MM.1S (cell line): ENCODE data around the gene ZNF462.
"Not testable (repeated sequence)": the region's sequence is repeated elsewhere in the genome, so short reads cannot be mapped to it uniquely, and the experiment has no call there.

Source experiments
- DNase-seq: peaks from one replicate; pipeline ENCODE4 v3.0.0-alpha.2; 2015
- H2AFZ ChIP-seq: fragments of 300-600 bp; sonication (generic); 2 replicates; pipeline ENCODE4 v1.6.0; 2016; ENCODE audit warnings: antibody characterized with exemption, low read length
- H3F3A ChIP-seq: fragments of 300-600 bp; sonication (generic); 2 replicates; pipeline ENCODE4 v1.6.1; 2016; ENCODE audit warnings: mild to moderate bottlenecking, antibody characterized with exemption, low read length, moderate library complexity, mixed read lengths; ENCODE audit not compliant: insufficient read depth
- H3K27ac ChIP-seq: fragments of 300-600 bp; sonication (generic); 2 replicates; pipeline ENCODE4 v1.5.1; 2016; ENCODE audit warnings: mild to moderate bottlenecking, low read length
- H3K27me3 ChIP-seq: fragments of 300-600 bp; sonication (generic); replicated peaks from 2 replicates; pipeline ENCODE4 v1.6.0; 2016; ENCODE audit warnings: low read length; ENCODE audit not compliant: insufficient read depth
- H3K36me3 ChIP-seq: fragments of 300-600 bp; sonication (generic); replicated peaks from 2 replicates; pipeline ENCODE4 v1.6.1; 2016; ENCODE audit warnings: mild to moderate bottlenecking, low read length, mixed read lengths; ENCODE audit not compliant: insufficient read depth
- H3K4me1 ChIP-seq: fragments of 300-600 bp; sonication (generic); 2 replicates; pipeline ENCODE4 v1.6.1; 2016; ENCODE audit warnings: low read length, mixed read lengths
- H3K4me2 ChIP-seq: fragments of 300-600 bp; sonication (generic); 2 replicates; pipeline ENCODE4 v1.6.0; 2016; ENCODE audit warnings: low read depth, low read length
- H3K4me3 ChIP-seq: fragments of 300-600 bp; sonication (generic); 2 replicates; pipeline ENCODE4 v1.5.1; 2016; ENCODE audit warnings: low read length, mixed read lengths
- H3K79me2 ChIP-seq: fragments of 300-600 bp; sonication (generic); 2 replicates; pipeline ENCODE4 v1.6.1; 2016; ENCODE audit warnings: mixed run types, low read length, mixed read lengths
- H3K9ac ChIP-seq: fragments of 300-600 bp; sonication (generic); 2 replicates; pipeline ENCODE4 v1.6.1; 2016; ENCODE audit warnings: low read length, mixed read lengths
- H3K9me2 ChIP-seq: fragments of 300-600 bp; sonication (generic); replicated peaks from 2 replicates; pipeline ENCODE4 v1.6.1; 2016; ENCODE audit warnings: mild to moderate bottlenecking, low read length, mixed read lengths; ENCODE audit not compliant: insufficient read depth
- H3K9me3 ChIP-seq: fragments of 300-600 bp; sonication (generic); replicated peaks from 2 replicates; pipeline ENCODE4 v1.6.1; 2016; ENCODE audit warnings: mild to moderate bottlenecking, low read length, mixed read lengths; ENCODE audit not compliant: insufficient read depth
- H4K20me1 ChIP-seq: fragments of 300-600 bp; sonication (generic); 2 replicates; pipeline ENCODE4 v1.6.1; 2016; ENCODE audit warnings: mild to moderate bottlenecking, low read length, moderate library complexity, mixed read lengths; ENCODE audit not compliant: insufficient read depth
- CTCF ChIP-seq: fragments of 300-600 bp; sonication (generic); IDR thresholded peaks from 2 replicates; pipeline ENCODE4 v1.5.1; 2016; ENCODE audit warnings: antibody characterized with exemption, low read length, mixed read lengths
- EZH2 ChIP-seq: fragments of 300-600 bp; sonication (generic); optimal IDR thresholded peaks from 2 replicates; pipeline ENCODE3; 2017; ENCODE audit warnings: low read depth, mild to moderate bottlenecking, antibody characterized with exemption, low read length, mixed read lengths
- EZH2phosphoT487 ChIP-seq: fragments of 300-600 bp; sonication (generic); IDR thresholded peaks from 2 replicates; pipeline ENCODE4 v1.6.1; 2018; ENCODE audit warnings: antibody characterized with exemption, low read length

The ZNF462 gene

GRCh38 chr9:106896695-106897094 is 33.7 kb downstream of the ZNF462 start:
- H3K27ac ChIP-seq = no peak overlapping the region
- H3K4me1 ChIP-seq = no peaks in the 10 kb centered on the region
- no peaks in the 10 kb centered on the region for H3K9me2 ChIP-seq
- H3K4me2 ChIP-seq = no peak overlapping the region
- TF ChIP-seq CTCF (no peak), EZH2phosphoT487 (no peak), EZH2 (no peak)
- no peaks in the 10 kb centered on the region for H3K36me3 ChIP-seq
- H3K79me2 ChIP-seq = no peaks in the 10 kb centered on the region
- H2AFZ ChIP-seq = no peak overlapping the region
- no peaks in the 10 kb centered on the region for H3F3A ChIP-seq
- no peaks in the 10 kb centered on the region for H3K27me3 ChIP-seq
- no peaks in the 10 kb centered on the region for H3K9me3 ChIP-seq
- DNase-seq = no peak
- no peak overlapping the region for H3K4me3 ChIP-seq
- no peak overlapping the region for H3K9ac ChIP-seq
- H4K20me1 ChIP-seq = no peaks in the 10 kb centered on the region

- Histone ChIP-seq H3K4me1 (no peaks in the 10 kb centered on the region), H3K4me3 (no peak overlapping the region), H3K9me3 (no peaks in the 10 kb centered on the region), H4K20me1 (no peaks in the 10 kb centered on the region), H3K4me2 (no peak overlapping the region), H3K27me3 (no peaks in the 10 kb centered on the region), H3K36me3 (no peaks in the 10 kb centered on the region), H3K9me2 (no peaks in the 10 kb centered on the region), H3K79me2 (no peaks in the 10 kb centered on the region), H3F3A (no peaks in the 10 kb centered on the region), H3K9ac (no peak overlapping the region), H3K27ac (no peak overlapping the region), H2AFZ (no peak overlapping the region)
- DNase-seq = no peak
- TF ChIP-seq EZH2phosphoT487 = no peak
- TF ChIP-seq CTCF = no peak
- no peak for TF ChIP-seq EZH2
Measured at GRCh38 chr9:106897236-106897635, 34.3 kb downstream of the ZNF462 start.

- H3K9me3 ChIP-seq = no peaks in the 10 kb centered on the region
- no peak overlapping the region for H3K27ac ChIP-seq
- TF ChIP-seq CTCF (no peak), EZH2 (no peak), EZH2phosphoT487 (no peak)
- H3K79me2 ChIP-seq = no peaks in the 10 kb centered on the region
- no peak for DNase-seq
- H3K9me2 ChIP-seq = no peaks in the 10 kb centered on the region
- no peaks in the 10 kb centered on the region for H3K27me3 ChIP-seq
- no peak overlapping the region for H3K9ac ChIP-seq
- H3K4me3 ChIP-seq = no peak overlapping the region
- no peak overlapping the region for H3K4me2 ChIP-seq
- no peaks in the 10 kb centered on the region for H3K4me1 ChIP-seq
- H4K20me1 ChIP-seq = no peaks in the 10 kb centered on the region
- no peaks in the 10 kb centered on the region for H3K36me3 ChIP-seq
- H2AFZ ChIP-seq = no peak overlapping the region
- no peaks in the 10 kb centered on the region for H3F3A ChIP-seq
Measured at GRCh38 chr9:106897751-106898150, 34.8 kb downstream of the ZNF462 start.

GRCh38 chr9:106900523-106900922 is 37.6 kb downstream of the ZNF462 start:
- H3K4me3 ChIP-seq, DNase-seq, H3K9me2 ChIP-seq, H3K36me3 ChIP-seq, H3K79me2 ChIP-seq, H3K27me3 ChIP-seq, H4K20me1 ChIP-seq, H3K9ac ChIP-seq, H3K9me3 ChIP-seq, H3K27ac ChIP-seq, H3K4me2 ChIP-seq, H3F3A ChIP-seq, H2AFZ ChIP-seq, H3K4me1 ChIP-seq: not testable (repeated sequence)
